ENCODE data around the gene HES1.

DNA sequence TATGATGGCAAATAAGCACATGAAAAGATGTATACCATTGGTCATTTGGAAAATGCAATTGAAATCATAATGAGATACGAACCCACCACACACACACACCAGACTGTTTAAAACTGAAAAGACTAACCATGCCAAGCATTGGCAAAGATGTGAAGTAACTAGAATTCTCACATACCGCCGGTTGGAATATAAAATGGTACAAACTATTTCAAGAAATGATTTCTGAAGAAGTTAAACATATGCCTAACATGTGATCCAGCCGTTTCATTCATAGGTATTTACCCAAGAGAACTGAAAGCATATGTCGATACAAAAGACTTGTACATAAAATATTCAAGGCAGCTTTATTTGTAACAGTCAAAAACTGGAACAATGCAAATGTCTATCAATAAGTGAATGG is 28.9 kb downstream of the HES1 start:
- TF ChIP-seq CTCF (IDR thresholded peaks at IDR 0.05) (no peak), POLR2A (IDR thresholded peaks at IDR 0.05) (no peak)

All from uterus (tissue), 2 donors.